Choroid plexus epithelial cell (primary cell): ENCODE results near the gene HOXC9.

Experiments
- DNase-seq: peaks from one replicate; pipeline ENCODE4 v3.0.0-alpha.2; 2010; ENCODE audit warnings: low read depth
- H3K4me3 ChIP-seq: 2 replicates; pipeline ENCODE4 v1.5.1; 2011; ENCODE audit warnings: low read depth, mild to moderate bottlenecking, control low read depth, low read length, moderate library complexity
- CTCF ChIP-seq: conservative IDR thresholded peaks from 2 replicates; pipeline ENCODE4 v1.5.1; 2011; ENCODE audit warnings: low read depth, mild to moderate bottlenecking, control low read depth, inconsistent platforms, low read length, moderate library complexity

The HOXC9 gene

GRCh38 chr12:53995378-53996239 lies 4.4 kb upstream of the HOXC9 start:
- H3K4me3 ChIP-seq, result peak overlapping the region; percentile 46
- TF ChIP-seq CTCF, result no peak
- no peak for DNase-seq

GRCh38 chr12:53996240-53997203 lies 3.4 kb upstream of the HOXC9 start:
- H3K4me3 ChIP-seq, result peak overlapping the region; percentile 46
- no peak for DNase-seq
- TF ChIP-seq CTCF, result no peak

GRCh38 chr12:53997204-53998109 lies 2.5 kb upstream of the HOXC9 start:
- no peak for TF ChIP-seq CTCF
- DNase-seq, result no peak
- no peak overlapping the region for H3K4me3 ChIP-seq

GRCh38 chr12:53998110-53998899 lies 1.7 kb upstream of the HOXC9 start:
- TF ChIP-seq CTCF, result no peak
- H3K4me3 ChIP-seq, result no peak overlapping the region
- DNase-seq, result no peak

- DNase-seq, result no peak
- no peak for TF ChIP-seq CTCF
- H3K4me3 ChIP-seq, result no peak overlapping the region
Observed at GRCh38 chr12:53998900-53999236, 1.1 kb upstream of the HOXC9 start.
